ENCODE measurements around the gene UBE2O.

DNA sequence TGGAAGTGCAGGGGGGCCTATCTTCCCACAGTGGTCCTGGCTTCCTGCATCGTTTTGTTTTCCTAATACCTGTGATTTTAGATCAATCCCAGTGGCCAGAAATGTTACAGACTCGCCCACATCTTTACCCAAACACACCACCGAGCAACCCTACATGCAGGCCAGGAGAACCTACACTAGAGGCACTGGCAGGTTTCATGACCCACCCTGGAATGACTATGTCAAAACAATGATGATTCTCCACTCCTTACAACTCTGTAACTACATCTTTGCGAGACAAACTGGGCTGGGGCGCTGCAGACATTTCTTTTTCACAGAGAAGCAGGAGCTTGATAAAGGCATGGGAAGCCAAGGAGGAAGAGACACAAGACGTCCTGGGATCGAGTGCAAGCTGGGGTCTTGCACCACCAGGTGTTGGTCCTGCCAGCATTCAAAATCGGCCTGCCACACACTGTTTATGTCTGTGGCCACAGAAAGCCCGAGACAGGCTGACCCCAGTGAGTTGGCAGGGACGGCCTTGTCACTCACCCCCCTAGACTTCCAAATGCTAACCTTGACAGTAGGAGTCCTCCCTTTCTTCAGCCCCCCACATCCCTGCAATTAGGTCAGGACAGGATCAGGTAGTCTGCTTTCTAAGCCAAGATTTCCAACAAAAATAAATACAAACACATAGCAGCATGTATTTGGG is 32.5 kb downstream of the UBE2O start:
- TF ChIP-seq EZH2 (IDR thresholded peaks at IDR 0.05; ENCODE audit: insufficient read depth, poor library complexity, severe bottlenecking), result no peak
- TF ChIP-seq EZH2phosphoT487 (IDR thresholded peaks at IDR 0.05; ENCODE audit: insufficient read depth, low read depth), result no peak
